ENCODE results near the gene ZIC5.

- no peak for TF ChIP-seq CTCF (conservative IDR thresholded peaks at IDR 0.05; ENCODE audit: low read depth, low read length)
- TF ChIP-seq EZH2 (IDR thresholded peaks at IDR 0.05; ENCODE audit: low read length, unreplicated experiment), result peak; percentile 58
- no peak for TF ChIP-seq EZH2phosphoT487 (IDR thresholded peaks at IDR 0.05; ENCODE audit: borderline replicate concordance, low read length)
Observed at GRCh38 chr13:99985886-99986527, 14.4 kb upstream of the ZIC5 start.
